Erythroblast (primary cell): Measurements from ENCODE around the gene MOB3B.

Source experiments
- GATA1 ChIP-seq: IDR thresholded peaks from 2 replicates; pipeline ENCODE4 v1.6.1; 2011; ENCODE audit warnings: low read depth, mild to moderate bottlenecking, control low read depth, low read length, moderate library complexity
- POLR2A ChIP-seq: IDR thresholded peaks from 2 replicates; pipeline ENCODE4 v1.6.1; 2011; ENCODE audit warnings: mild to moderate bottlenecking, low read length

GRCh38 chr9:27573634-27574590, 44.3 kb upstream of the MOB3B start:
- TF ChIP-seq POLR2A (peak; percentile 92), GATA1 (no peak)
